Panc1 (cell line): Measurements from ENCODE around the gene MGRN1. TPM values are rescaled to one million over a fixed set of nuclear protein-coding genes. Genes with fewer than 3 reads are reported as not detected.

Experiments used
- ATAC-seq: fragments of 200-7000 bp; cut with Tn5 transposase; 2 replicates; pipeline ENCODE4 v1.9.1; 2020; ENCODE audit warnings: mild to moderate bottlenecking, moderate library complexity
- BruUV-seq: library from RNA; stranded (reverse); fragments of 400-500 nt; replicated peaks from 2 replicates; lab custom pipeline; 2021; lab: Mats Ljungman, UMichigan
- CTCF ChIA-PET: fragments of 300-600 bp; sonication (Branson Sonifier 250); formaldehyde crosslinking; loops from one replicate; lab custom pipeline; 2022; ENCODE audit warnings: antibody characterized with exemption; lab: Charles Lee
- POLR2A ChIA-PET: fragments of 300-600 bp; sonication (Branson Sonifier 250); formaldehyde crosslinking; loops from one replicate; lab custom pipeline; 2022; ENCODE audit warnings: antibody characterized with exemption; lab: Charles Lee
- DNase-seq: peaks from one replicate; pipeline ENCODE4 v3.0.0-alpha.2; 2010; ENCODE audit warnings: low read depth, low spot score
- H3K27ac ChIP-seq: 2 replicates; pipeline ENCODE4 v1.5.1; 2011; ENCODE audit warnings: mild to moderate bottlenecking, low read length, inconsistent platforms
- H3K27me3 ChIP-seq: fragments of 200-500 bp; sonication (Bioruptor generic); 2 replicates; pipeline ENCODE4 v1.6.0; 2014; ENCODE audit warnings: low read length, inconsistent platforms; ENCODE audit not compliant: control insufficient read depth, insufficient read depth
- H3K36me3 ChIP-seq: fragments of 200-500 bp; sonication (Bioruptor generic); 2 replicates; pipeline ENCODE4 v1.5.1; 2014; ENCODE audit warnings: inconsistent platforms, mild to moderate bottlenecking, low read length, moderate library complexity; ENCODE audit not compliant: control insufficient read depth, insufficient read depth
- H3K4me1 ChIP-seq: 2 replicates; pipeline ENCODE4 v1.5.1; 2011; ENCODE audit warnings: inconsistent platforms, mild to moderate bottlenecking, low read length, moderate library complexity; ENCODE audit not compliant: control insufficient read depth, insufficient read depth
- H3K4me3 ChIP-seq, 2 experiments: 2 replicates each; pipeline ENCODE4 v1.5.1; 2011 to 2012; ENCODE audit warnings: low read depth in 2 of 2, low read length in 2 of 2, mild to moderate bottlenecking in 2 of 2, inconsistent platforms in 1 of 2, moderate library complexity in 1 of 2
- H3K9me3 ChIP-seq: fragments of 200-500 bp; sonication (Bioruptor generic); 2 replicates; pipeline ENCODE4 v1.5.1; 2014; ENCODE audit warnings: low read depth, mild to moderate bottlenecking, inconsistent platforms, low read length, moderate library complexity; ENCODE audit not compliant: control insufficient read depth, insufficient read depth
- CTCF ChIP-seq: fragments of 450-650 bp; IDR thresholded peaks from 2 replicates; pipeline ENCODE4 v1.5.1; 2017; ENCODE audit warnings: mild to moderate bottlenecking
- POLR2AphosphoS5 ChIP-seq: IDR thresholded peaks from 2 replicates; pipeline ENCODE4 v1.6.1; 2012; ENCODE audit warnings: mild to moderate bottlenecking, low read depth, low read length, moderate library complexity
- REST ChIP-seq, 2 experiments: IDR thresholded peaks; 2 replicates each; pipeline ENCODE4 v1.6.1; 2011 to 2012; ENCODE audit warnings: low read depth in 2 of 2, control low read depth in 1 of 2, low read length in 1 of 2, mild to moderate bottlenecking in 1 of 2, moderate library complexity in 1 of 2; ENCODE audit not compliant: insufficient read depth in 1 of 2
- SIN3A ChIP-seq: IDR thresholded peaks from 2 replicates; pipeline ENCODE4 v1.6.1; 2012; ENCODE audit warnings: low read depth, mild to moderate bottlenecking, low read length, moderate library complexity, borderline replicate concordance; ENCODE audit not compliant: insufficient read depth
- TCF7L2 ChIP-seq: IDR thresholded peaks from 2 replicates; pipeline ENCODE4 v1.6.1; 2011; ENCODE audit warnings: mild to moderate bottlenecking, low read depth, low read length, inconsistent platforms
- in situ Hi-C: cut with HindIII; loops from 2 replicates; pipeline ENCODE4 v1.10.0; 2016; ENCODE audit warnings: low sequenced_read_pairs, low pct_unique_long_range_greater_than_20kb
- intact Hi-C: fragments of 100-400 bp; cut with micrococcal nuclease; formaldehyde crosslinking; loops from one replicate; pipeline ENCODE4 v1.10.0; 2022; ENCODE audit not compliant: unreplicated experiment
- total RNA-seq: library from RNA; stranded (reverse); gene quantifications from one replicate; pipeline ENCODE4 v1.2.1, GENCODE V29; 2021; ENCODE audit not compliant: unreplicated experiment

Gene MGRN1
- total RNA-seq, 1 experiment from 2014 or later, result 59.7 TPM

GRCh38 chr16:4591706-4592470, 32.7 kb upstream of the MGRN1 start:
- intact Hi-C loops, result no loop called here
- TF ChIP-seq POLR2AphosphoS5 (no peak), CTCF (no peak), REST (IDR thresholded peaks at IDR 0.05; ENCODE audit: insufficient read depth in 1 of 2, low read depth in 2 of 2, low read length in 1 of 2) (no peak), TCF7L2 (no peak)
- no peak overlapping the region for H3K27ac ChIP-seq
- no TSS peak for BruUV-seq
- no peaks in the 10 kb centered on the region for H3K36me3 ChIP-seq
- in situ Hi-C loops, result no loop called here
- ChIA-PET POLR2A (no interaction called here), CTCF (interaction anchor here (0.7 kb wide), 1 partner anchor 32 kb away, joined by 4 read pairs; no protein-coding TSS in a partner anchor)
- H3K9me3 ChIP-seq, result no peaks in the 10 kb centered on the region; the same call in 1 of the 2 replicates
- DNase-seq (no peak), ATAC-seq (no peak)
- no peaks in the 10 kb centered on the region for H3K4me1 ChIP-seq
- no peak overlapping the region for H3K4me3 ChIP-seq
- H3K27me3 ChIP-seq, result no peaks in the 10 kb centered on the region

GRCh38 chr16:4593086-4593485, 31.5 kb upstream of the MGRN1 start:
- Histone ChIP-seq H3K27me3 (no peaks in the 10 kb centered on the region), H3K4me3 (no peak overlapping the region), H3K4me1 (no peaks in the 10 kb centered on the region), H3K36me3 (no peaks in the 10 kb centered on the region), H3K9me3 (no peaks in the 10 kb centered on the region; the same call in 1 of the 2 replicates), H3K27ac (no peak overlapping the region)
- BruUV-seq, result no TSS peak
- ATAC-seq, result no peak
- ChIA-PET CTCF (no interaction called here), POLR2A (no interaction called here)
- in situ Hi-C loops, result no loop called here
- TF ChIP-seq REST (IDR thresholded peaks at IDR 0.05; ENCODE audit: insufficient read depth in 1 of 2, low read depth in 2 of 2, low read length in 1 of 2) (no peak), CTCF (no peak), SIN3A (no peak), TCF7L2 (no peak)
- no peak for DNase-seq
- intact Hi-C loops, result no loop called here
